Measurements from ENCODE around the gene IFNA14. TPM values are rescaled to one million over a fixed set of nuclear protein-coding genes. Genes with fewer than 3 reads are reported as not detected.
A peak's percentile ranks its signal among the peaks of the same experiment; 100 is the strongest.
"Not testable (repeated sequence)": the region's sequence is repeated elsewhere in the genome, so short reads cannot be mapped to it uniquely, and the experiment has no call there.

IFNA14 gene
- total RNA-seq, 1 donor from 2014 or later = not detected

- no peak for DNase-seq (ENCODE audit: extremely low spot score in 2 of 2)
- no peak for TF ChIP-seq POLR2AphosphoS5 (IDR thresholded peaks at IDR 0.05; ENCODE audit: insufficient read depth in 1 of 2, low read depth in 1 of 2)
- TF ChIP-seq CTCF (IDR thresholded peaks at IDR 0.05) = no peak
- TF ChIP-seq POLR2A (IDR thresholded peaks at IDR 0.05) = no peak
- no peak overlapping the region for H3K4me3 ChIP-seq
- no peaks in the 10 kb centered on the region for H3K4me1 ChIP-seq
- H3K9me3 ChIP-seq = no peaks in the 10 kb centered on the region
- intact Hi-C loops (cut with DNase I) = no loop called here
- no peaks in the 10 kb centered on the region for H3K27me3 ChIP-seq
- H3K27ac ChIP-seq = no peak overlapping the region
- no peaks in the 10 kb centered on the region for H3K36me3 ChIP-seq
Observed at GRCh38 chr9:21255538-21256212, 15.9 kb upstream of the IFNA14 start.

- Histone ChIP-seq H3K9me3 (no peaks in the 10 kb centered on the region), H3K27ac (no peak overlapping the region), H3K4me1 (no peaks in the 10 kb centered on the region), H3K36me3 (no peaks in the 10 kb centered on the region), H3K27me3 (no peaks in the 10 kb centered on the region), H3K4me3 (no peak overlapping the region)
- intact Hi-C loops (cut with DNase I) = no loop called here
- no peak for DNase-seq (ENCODE audit: extremely low spot score in 2 of 2)
- TF ChIP-seq CTCF (IDR thresholded peaks at IDR 0.05) (peak in 1 of 3 experiments; percentile 47), POLR2A (IDR thresholded peaks at IDR 0.05) (no peak)
Observed at GRCh38 chr9:21252721-21253547, 13.1 kb upstream of the IFNA14 start.

DNA sequence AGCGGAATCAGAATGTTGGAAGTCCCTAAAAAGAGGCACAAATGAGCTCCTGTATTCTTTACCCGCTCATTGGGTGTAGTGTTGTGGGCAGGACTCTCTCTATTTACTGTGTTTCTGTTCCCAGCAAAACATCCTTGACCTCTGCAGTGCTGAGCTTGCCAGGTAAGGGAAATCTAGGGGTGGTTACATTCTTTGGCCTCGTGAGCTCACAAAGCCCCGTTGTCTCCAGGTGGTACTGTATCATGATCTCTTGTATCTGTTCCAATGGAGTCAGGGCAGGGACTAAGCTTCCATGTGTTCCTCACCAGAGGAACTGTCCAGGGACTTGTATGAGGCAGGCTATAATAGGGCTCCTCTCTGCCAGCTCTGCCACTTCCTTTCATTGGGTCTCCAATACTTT is 11.8 kb upstream of the IFNA14 start:
- H3K4me3 ChIP-seq = no peak overlapping the region
- intact Hi-C loops (cut with DNase I) = no loop called here
- no peaks in the 10 kb centered on the region for H3K36me3 ChIP-seq
- H3K27me3 ChIP-seq = no peaks in the 10 kb centered on the region
- DNase-seq (ENCODE audit: extremely low spot score in 2 of 2) = no peak
- no peak overlapping the region for H3K27ac ChIP-seq
- TF ChIP-seq CTCF (IDR thresholded peaks at IDR 0.05) (no peak), POLR2AphosphoS5 (IDR thresholded peaks at IDR 0.05; ENCODE audit: insufficient read depth in 1 of 2, low read depth in 1 of 2) (no peak), POLR2A (IDR thresholded peaks at IDR 0.05) (no peak)
- no peaks in the 10 kb centered on the region for H3K9me3 ChIP-seq
- no peaks in the 10 kb centered on the region for H3K4me1 ChIP-seq

DNA sequence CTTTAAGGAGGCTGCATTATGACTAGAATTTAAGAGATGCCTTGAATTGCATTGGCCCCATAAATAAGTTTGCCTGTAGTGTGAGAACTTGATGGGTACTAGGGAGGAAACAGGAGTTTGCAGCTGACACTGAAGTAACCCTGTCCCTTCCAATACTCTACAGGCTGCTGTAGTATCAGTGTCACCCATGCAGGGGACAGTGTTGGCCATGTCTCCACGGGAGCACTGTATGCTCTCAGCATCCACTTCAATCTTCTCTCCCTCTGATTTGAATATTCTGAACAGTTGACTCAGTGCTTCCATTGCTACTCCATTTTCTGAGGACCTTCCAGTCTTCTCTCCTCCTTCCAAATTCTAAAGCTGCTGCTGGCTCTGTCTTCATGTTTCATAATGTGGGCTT is 11.4 kb upstream of the IFNA14 start:
- TF ChIP-seq CTCF (IDR thresholded peaks at IDR 0.05) (no peak), POLR2AphosphoS5 (IDR thresholded peaks at IDR 0.05; ENCODE audit: insufficient read depth in 1 of 2, low read depth in 1 of 2) (no peak), POLR2A (IDR thresholded peaks at IDR 0.05) (no peak)
- intact Hi-C loops (cut with DNase I) = no loop called here
- H3K27me3 ChIP-seq = no peaks in the 10 kb centered on the region
- no peaks in the 10 kb centered on the region for H3K36me3 ChIP-seq
- DNase-seq (ENCODE audit: extremely low spot score in 2 of 2) = no peak
- no peaks in the 10 kb centered on the region for H3K9me3 ChIP-seq
- H3K27ac ChIP-seq = no peak overlapping the region
- H3K4me1 ChIP-seq = no peaks in the 10 kb centered on the region
- no peak overlapping the region for H3K4me3 ChIP-seq

DNA sequence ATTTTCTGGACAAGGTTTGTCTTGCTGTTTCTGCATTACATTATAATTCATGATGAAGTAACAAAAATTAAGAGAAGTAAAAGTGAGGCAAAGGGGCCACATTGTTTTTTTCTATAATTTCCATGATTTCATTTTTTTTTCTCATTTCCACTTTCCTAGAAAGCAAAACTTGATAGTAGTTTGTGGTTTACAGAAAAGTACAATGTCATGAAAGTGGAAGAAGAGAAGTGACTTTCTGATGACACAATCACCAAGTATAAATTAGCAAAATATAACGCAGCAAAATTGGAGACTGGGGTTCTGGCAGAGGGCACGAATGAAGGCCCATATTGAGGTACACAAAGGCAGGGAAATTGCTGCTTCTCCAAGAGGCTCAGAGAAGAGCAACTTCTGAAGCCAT is 5.0 kb upstream of the IFNA14 start:
- TF ChIP-seq CTCF (IDR thresholded peaks at IDR 0.05) (no peak), POLR2A (IDR thresholded peaks at IDR 0.05) (no peak), POLR2AphosphoS5 (IDR thresholded peaks at IDR 0.05; ENCODE audit: insufficient read depth in 1 of 2, low read depth in 1 of 2) (no peak)

DNA sequence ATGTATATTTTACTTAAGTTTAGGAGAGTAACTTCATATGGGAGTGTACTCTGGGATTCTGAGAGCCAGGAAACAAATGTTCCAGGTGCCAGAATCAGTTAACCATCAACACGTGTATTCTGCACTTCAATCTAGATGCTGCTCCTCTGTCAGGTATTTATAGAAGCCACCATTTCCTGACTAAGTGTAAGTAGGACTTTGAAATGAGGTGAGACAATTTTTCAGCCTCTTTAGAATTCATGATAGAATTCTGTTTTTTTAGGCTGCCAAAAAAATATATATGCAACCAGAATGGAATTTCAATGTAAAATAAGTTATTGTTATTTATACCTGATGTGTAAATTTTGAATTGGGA is 3.5 kb downstream of the IFNA14 start:
- H3K27ac ChIP-seq; DNase-seq (ENCODE audit: extremely low spot score in 2 of 2); H3K4me1 ChIP-seq; H3K27me3 ChIP-seq; H3K4me3 ChIP-seq; intact Hi-C loops (cut with DNase I); H3K36me3 ChIP-seq; H3K9me3 ChIP-seq: not testable (repeated sequence)

More for the DNA sequence above, 5.0 kb upstream of the IFNA14 start:
- H3K36me3 ChIP-seq = no peaks in the 10 kb centered on the region
- intact Hi-C loops (cut with DNase I) = no loop called here
- no peak overlapping the region for H3K4me3 ChIP-seq
- H3K9me3 ChIP-seq = no peaks in the 10 kb centered on the region
- no peaks in the 10 kb centered on the region for H3K4me1 ChIP-seq
- H3K27ac ChIP-seq = no peak overlapping the region
- no peak for DNase-seq (ENCODE audit: extremely low spot score in 2 of 2)
- H3K27me3 ChIP-seq = no peaks in the 10 kb centered on the region
